Superior temporal gyrus (tissue), 1 donor: ENCODE results near the gene RNF186.
"Not testable (repeated sequence)": the region's sequence is repeated elsewhere in the genome, so short reads cannot be mapped to it uniquely, and the experiment has no call there.

ENCODE experiments used
- DNase-seq: peaks from one replicate; pipeline ENCODE4 v3.0.0-alpha.2; 2016; ENCODE audit errors: extremely low spot score

The RNF186 gene

DNA sequence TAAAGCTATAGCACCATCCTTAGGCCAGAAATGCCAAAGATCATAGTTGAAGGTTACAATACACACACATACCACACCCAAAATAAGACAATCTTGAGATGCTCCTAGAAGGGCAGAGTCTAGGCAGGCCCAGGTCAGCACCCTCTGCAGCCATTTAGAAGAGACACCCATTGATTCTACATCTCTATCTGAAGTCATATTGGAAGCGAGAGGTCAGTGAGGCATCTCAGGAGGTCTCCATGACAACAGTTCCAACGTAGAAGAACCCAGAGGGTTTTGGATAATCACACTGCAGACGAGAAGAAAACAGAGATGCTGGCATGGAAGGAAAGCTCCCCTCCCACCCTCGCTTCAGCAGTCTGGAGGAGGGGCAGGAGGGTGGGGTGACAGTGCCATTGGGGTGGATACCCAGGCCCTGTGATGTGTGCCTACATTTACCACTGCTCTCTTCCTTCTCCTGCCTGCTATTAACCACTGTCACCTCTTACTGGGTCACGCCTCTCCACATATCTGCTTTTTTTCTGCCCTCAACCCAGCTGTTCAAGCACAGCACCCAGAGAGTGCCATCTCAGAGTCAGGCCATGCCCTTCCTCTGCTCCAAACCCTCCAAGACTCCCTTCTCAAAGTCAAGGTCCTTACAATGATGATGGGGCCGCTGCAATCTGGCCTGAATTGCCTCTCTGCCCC lies 21.6 kb downstream of the RNF186 start:
- DNase-seq, result no peak

DNA sequence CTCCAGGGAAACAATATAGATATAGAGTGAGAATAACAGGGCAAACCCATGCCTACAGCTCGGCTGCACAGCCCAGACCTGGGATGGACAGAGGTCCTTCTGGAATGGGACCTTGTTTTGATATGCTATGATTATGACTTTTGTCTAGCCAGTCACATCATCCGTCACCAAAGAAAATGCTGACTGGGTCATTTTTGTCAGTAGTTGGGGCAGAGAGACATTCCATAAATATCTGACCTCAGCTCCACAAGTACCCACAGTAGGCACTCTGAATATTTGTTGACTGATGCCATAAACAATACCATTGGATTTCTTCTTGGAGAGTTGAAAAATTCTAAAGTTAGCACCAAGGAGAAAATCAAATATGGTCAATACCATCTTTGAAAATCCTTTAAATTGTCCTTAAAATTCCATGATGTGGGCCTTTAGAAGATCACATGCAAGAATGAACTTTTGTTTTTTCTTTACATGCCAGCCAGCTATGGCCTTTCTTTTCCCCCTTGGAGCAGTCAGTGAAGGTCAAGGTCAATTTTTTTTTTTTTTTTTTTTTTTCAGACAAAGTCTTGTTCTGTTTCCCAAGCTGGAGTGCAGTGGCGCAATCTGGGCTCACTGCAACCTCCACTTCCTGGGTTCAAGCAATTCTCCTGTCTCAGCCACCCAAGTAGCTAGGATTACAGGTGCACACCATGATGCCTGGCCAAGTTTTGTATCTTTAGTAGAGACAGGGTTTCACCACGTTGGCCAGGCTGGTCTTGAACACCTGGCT lies 22.7 kb downstream of the RNF186 start:
- no peak for DNase-seq

DNA sequence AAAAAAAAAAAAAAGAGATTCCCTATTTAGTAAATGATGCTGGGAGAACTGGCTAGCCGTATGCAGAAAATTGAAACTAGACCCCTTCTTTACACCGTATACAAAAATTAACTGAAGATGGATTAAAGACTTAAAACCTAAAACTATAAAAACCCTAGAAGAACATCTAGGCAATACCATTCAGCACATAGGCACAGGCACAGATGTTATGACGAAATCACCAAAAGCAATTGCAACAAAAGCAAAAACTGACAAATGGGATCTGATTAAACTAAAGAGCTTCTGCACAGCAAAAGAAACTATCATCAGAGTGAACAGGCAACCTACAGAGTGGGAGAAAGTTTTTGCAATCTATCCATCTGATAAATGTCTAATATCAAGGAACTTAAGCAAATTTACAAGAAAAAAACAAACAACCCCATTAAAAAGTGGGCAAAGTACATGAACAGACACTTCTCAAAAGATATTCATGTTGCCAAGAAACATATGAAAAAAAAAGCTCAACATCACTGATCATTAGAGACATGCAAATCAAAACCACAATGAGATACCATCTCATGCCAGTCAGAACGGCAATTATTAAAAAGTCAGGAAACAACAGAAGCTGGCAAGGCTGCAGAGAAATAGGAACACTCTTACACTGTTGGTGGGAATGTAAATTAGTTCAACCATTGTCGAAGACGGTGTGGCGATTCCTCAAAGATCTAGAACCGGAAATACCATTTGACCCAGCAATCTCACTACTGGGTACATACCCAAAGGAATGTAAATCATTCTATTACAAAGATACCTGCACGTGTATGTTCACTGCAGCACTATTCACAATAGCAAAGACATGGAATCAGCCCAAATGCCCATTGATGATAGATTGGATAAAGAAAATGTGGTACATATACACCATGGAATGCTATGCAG lies 24.8 kb downstream of the RNF186 start:
- DNase-seq, result not testable (repeated sequence)

DNA sequence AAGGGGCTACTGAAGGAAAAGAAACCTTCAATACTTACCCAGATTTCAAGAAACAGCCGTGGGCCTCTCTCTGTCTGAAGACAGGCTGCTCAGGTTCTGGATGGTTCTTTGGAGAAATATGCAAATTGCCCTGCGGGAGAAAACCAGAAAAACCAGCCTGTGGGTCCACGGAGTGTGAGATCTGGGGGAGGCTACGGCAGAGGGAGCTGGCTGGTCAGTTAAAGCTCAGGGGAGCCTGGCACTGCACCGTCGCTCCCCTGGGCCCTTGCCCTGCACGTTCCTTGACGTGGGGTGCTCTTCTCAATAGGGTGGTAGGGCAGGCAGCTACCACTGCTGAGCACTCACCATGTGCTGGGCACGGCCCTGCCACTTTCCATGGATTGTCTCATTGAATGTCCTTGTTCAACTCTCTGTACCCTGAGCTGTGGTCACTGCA lies 28.1 kb downstream of the RNF186 start:
- no peak for DNase-seq

DNA sequence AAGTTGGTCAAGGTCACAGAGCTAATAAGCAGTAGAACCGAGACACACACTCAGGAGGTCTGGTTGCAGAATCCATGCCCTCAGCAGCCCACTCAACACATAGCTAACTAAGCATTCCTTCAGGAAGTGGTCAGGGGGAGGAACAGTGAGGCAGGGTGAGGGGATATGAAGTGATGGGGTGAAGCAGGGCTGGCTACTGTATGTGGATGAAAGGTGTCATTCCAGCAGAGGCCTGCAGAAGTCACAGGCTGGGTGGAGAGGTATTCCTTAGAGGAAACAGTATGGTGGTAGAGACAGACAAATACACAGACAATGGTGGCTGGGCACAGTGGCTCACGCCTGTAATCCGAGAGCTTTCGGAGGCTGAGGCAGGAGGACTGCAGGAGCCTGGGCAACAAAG lies 29.4 kb downstream of the RNF186 start:
- no peak for DNase-seq

DNA sequence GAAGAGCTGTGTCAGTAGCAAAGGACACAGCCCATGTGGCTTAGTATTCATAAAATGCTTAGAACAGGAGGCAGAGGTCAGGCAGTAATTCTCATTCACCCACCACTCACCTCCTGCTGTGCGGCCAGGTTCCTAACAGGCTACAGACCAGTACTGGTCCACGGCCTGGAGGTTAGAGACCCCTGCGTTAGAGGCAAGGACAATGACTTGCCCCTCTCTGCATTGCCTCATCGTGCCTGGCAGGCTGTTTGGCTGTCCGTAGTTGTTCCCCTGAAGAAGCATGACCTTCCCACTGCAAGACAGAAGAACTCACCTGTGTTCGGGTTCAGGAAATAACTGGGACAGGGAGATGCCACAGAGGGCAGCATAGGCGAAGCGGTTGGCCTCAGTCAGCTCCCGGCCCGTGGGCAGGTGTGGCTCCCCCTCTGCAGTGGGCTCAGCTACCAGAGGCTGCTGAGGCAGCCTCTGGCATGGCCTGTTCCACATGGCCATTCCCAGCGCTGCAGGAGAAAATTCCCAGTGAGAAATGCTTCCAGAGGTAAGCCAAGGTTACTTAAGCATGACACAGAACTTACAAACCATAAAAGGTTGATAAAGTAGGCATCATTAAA lies 34.7 kb downstream of the RNF186 start:
- no peak for DNase-seq

DNA sequence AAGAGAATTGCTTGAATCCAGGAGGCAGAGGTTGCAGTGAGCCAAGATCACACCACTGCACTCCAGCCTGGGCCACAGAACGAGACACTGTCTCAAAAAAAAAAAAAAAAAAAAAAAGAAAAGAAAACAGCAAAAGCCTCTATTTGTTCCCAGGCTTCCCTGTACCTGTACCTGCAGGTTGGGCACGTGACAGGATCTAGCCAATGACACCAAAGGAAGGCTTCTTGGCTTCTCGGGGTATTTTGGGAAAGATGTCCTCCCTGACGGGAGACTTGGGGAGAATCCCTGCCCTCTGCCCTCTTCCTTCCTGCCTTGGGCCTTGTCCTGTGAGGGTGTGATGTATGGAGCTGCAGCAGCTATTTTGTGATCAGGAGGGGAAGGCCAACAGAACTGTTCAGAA lies 38.1 kb downstream of the RNF186 start:
- DNase-seq, result no peak

DNA sequence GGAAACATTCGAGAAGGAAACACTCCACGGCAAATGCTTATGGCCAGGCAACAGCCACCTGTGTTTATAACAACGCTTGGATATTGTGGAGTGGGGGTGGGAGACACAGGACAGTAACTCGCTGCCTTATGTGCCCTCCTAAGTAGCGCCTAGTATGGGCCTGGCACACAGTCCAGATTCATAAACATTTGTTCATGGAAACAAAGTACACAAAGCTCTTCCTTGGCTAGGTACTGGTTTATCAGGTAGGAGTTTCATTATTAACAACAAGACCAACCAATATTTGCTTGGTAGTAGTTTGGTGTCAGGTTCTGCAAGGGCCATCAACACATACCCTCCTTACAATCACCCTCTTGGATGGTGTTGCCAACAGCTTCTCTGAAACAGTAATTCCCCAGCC lies 38.8 kb downstream of the RNF186 start:
- DNase-seq, result no peak

DNA sequence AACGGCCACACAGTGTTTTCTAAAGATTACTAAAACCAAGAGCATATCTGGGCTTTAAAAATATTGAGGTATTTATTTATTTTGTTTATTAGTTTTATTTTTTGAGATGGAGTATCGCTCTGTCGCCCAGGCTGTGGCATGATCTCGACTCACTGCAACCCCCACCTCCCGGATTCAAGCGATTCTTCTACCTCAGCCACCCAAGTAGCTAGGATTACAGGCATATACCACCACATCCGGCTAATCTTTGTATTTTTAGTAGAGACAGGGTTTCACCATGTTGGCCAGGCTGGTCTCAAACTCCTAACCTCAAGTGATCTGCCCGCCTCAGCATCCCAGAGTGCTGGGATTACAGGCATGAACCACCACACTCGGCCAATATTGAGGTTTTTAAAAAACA lies 39.3 kb downstream of the RNF186 start:
- DNase-seq, result no peak

DNA sequence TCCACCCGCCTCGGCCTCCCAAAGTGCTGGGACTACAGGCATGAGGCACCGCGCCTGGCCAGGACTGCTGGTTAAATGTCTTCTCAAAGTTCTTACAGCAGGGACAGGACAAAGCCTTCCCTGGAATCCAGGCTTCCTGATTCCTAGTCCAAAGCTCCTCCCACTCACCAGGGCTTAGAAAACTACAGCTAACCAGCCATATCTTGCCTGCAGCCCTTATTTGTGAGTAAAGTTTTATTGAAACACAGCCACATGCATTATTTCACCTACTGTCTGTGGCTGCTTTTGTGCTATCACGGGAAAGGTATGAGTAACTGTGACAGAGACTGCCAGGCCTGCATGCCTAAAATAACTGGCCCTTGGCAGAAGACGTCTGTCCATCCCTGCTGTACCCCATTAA lies 39.8 kb downstream of the RNF186 start:
- no peak for DNase-seq

DNA sequence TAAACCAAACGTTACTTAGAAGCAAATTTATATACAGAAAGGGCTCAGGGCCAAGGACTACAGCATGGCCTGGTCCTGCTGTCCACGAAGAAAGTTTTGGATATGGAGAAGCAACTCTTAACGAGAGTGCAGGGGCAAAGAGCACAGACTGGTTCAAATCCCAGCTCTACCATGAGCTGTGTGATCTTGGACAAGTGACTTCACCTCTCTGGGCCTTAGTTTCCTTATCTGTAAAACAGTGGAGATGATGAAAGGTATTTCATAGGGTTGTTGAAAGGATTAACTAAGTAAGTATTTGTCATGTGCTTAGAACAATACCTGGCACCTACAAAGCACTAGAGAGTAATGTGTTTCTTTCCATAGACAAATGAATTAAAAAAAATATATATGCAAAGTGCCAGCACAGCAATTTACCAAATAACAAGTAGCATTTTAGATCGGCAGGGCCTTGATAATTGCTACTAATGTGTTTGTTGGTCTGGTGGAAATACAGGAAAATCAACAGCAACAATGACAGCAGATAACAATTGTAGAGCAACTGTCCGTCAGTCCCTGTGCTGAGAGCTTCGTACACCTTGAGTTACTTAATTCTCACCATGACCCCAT lies 40.8 kb downstream of the RNF186 start:
- no peak for DNase-seq

DNA sequence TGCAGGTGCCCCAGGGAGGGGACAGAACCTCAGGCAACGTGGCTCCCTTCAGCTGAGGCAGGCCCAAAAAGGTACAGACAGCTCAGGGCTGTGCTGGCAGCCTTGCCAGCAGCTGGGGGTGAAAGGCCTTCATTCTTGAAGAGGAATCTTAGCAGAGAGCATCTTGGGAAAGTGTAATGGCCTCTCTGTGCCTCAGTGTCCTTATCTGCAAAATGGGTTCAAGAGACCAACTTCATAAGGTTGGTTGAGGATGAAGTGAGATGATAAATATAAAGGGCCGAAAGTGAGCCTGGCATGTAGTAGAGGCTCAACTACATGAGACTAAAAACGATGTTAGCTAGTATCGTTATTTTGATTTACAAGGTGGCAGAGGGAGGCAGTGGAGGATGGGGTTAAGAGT lies 41.6 kb downstream of the RNF186 start:
- DNase-seq, result no peak

DNA sequence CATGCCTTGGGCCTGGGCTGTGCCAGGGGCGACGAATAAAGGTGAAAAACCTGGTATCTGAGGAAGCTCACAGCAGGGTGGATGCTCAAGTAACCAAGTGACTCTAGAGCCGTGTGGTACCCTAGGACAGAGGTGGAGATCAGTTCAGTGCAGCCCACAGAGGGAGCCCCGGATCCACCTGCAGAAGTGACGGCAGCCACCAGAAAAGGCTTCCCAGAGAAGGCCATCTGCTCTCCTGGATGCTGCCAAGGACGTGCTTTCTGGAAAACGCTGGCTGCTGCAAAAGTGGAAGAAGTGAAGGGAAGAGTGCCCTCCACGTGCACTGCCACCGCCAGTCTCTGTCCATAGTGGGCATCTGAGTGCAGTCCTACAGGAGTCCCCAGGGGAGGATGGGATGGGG lies 43.0 kb downstream of the RNF186 start:
- no peak for DNase-seq

DNA sequence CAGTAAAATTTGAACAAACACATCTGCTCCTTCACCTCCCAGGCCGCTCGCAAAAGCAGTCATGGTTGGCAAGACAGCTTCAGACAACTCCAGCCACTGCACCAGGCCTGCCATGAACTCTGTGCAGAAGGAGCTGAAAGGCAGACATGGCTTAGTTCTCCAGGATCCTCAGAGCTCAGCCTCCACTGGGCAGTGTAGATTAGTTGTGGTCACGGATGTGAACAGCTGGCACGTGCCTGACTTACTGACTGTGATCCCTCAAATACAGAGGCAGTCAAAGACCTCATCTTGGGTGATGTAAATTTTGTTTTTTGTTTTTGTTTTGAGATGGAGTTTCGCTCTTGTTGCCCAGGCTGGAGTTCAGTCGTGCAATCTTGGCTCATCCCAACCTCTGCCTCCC lies 43.7 kb downstream of the RNF186 start:
- no peak for DNase-seq

DNA sequence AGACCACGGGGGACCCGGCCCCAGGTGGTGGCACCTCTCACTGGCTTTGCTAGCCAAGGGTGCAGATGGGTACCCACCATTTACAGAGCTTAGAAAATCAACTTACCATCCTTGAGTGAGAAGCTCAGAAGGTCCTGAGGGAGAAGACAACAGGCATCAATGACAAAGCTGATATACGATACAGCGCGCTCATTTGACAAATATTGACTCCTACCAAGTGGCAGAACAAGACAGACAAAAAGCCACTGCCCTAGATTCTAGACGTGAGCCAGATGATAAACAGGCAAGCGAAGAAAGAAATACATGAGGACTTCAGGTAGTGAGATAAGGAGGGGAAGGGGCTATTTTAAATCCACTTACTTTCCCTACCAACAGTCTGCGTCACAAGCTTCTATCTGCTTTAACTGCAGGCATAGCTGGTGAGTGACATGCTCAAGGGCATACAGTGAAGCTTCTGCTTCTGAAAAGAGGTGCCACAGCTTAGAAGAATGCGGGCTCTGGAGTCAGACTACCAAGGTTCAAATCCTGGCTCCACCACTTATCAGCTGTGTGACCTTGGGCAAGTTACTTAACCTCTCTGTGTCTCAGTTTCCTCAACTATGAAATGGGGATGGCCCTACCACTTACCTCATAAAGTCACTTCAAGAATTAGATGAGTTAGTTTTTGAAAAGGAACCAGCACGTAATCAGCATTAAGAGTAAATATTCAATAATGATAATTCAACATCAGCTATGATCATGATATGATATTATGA lies 44.5 kb downstream of the RNF186 start:
- no peak for DNase-seq

DNA sequence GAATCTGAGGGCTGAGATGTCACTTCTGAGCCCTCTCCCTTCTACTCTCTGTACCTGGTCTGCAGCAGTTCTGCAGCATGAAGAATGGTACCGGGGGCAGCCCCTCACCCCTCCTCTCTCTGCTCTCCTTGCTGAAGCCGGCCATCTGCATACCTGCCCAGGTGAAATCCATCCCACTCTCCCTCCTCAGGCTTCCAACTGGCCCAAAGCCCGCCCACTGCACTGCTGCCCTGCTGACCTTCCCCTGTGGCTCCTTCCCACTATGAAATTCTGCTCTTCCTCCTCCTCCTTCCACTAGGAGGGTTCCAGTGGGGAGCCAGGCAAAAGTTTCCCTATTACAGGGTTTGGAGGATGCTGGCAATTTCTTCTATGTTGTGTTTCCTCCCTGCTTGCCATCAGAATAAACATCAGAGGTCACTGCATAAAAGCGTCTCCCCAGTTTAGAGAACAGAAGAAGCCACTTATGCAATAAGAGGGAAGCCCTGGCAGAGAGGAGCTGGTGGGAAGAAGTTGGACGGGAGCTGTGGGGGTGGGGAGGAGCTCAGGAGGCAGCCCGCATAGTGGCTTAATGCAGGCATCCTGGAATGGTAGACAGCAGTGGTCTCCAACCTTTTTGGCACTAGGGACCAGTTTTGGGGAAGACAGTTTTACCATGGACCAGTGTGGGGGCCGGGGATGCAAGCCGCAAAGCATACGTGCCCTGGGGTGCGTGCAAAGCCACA lies 45.7 kb downstream of the RNF186 start:
- DNase-seq, result no peak

DNA sequence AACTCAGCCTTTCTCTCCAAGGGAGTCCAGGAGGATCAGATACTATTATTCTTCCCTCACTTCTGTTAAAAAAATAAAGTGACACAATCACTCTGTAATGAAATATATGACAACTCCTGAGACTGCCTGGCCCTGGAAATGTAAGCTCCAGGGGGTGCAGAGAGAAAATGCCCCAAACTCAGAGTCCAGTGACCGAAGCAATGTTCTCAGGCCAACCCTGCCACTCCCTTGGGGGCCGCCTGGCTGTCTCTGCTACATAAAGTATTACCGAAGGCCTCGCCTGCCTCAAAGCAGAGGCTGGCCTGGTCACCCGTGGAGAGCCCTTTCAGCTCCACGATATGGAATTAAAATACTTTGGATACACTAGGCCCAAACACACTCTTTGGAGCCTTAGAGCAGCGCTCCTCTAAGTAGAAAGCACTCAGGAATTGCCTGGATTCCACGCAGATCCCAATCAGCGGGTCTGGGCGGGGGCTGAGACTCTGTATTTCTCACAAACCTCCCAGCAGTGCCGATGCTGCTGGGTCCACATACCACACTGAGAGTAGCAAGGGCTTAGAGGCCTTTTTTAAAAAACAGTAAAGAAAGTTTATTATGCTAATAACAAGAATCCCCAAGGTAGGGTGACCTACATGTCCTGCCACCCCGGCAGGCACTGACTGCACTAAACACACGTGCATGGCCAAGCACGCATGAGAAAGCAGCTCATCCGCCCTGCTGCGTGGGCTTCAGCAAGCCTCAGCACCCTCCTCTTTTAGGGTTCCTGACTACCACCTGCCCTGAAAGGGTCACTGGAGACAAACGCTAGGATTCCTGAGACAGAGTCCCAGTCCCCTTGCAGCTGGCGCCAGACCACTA lies 46.5 kb downstream of the RNF186 start:
- no peak for DNase-seq

DNA sequence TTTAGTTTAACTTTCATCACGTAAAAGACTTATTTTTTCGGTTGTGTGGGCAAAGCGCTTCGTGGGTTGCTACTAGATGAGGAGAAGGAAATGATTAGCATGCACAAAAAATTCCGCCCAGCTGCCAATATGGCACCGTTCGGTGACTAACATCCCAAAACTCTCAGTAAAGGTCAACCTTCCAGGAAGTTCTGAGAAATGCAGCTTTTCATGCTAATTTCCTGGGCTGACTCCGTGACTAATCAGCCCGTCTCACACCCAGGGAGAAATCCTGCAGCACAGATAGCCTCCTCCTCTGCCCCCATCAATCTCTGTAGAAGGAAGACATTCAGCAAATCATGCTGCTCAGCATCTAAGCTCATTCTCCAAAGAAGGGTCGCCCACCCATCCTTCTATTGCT lies 49.5 kb downstream of the RNF186 start:
- no peak for DNase-seq

DNA sequence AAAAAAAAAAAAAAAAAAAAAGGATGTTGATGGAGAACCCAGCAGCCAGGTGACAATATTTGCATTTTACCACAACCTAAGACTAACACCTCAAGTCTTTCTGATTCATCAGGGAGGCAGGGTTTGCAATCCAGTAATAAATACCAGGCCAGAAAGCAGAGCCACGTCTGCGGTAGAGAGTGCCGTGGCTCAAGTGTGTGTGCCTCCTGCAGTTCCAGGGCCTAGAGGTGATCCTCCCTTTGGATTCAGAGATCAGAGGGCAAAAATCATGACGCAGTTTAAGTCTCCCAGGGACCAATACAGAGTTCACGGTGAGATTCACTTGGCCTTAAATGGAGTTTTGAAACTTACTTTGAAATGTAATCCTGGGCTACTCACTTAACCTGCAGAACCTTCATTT lies 50.2 kb downstream of the RNF186 start:
- DNase-seq, result no peak
